Measurements from ENCODE around the gene IL22RA1.

IL22RA1 gene

DNA sequence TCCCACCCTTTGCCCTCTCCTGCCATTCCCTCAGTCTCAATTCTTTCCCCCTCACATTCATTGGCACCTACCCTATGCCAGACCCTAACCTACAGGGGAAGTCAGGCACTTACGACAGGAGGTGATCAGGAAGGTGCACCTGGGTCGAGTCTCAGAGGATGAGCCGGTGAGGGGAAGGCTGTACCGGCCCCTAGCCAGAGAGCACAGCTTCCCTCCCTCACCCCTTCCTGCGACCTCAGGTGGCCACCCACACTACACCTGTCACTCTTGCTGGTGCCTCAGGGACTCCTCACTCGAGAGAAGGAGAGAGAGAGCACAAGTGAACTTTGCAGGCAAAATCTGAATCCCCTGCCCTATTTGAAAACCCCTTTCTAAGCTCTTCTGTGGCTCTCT is 29.3 kb downstream of the IL22RA1 start:
- no peak for TF ChIP-seq CTCF (IDR thresholded peaks at IDR 0.05; ENCODE audit: low read depth, low read length)
- H3K4me3 ChIP-seq (ENCODE audit: low read depth, low read length): no peak overlapping the region

DNA sequence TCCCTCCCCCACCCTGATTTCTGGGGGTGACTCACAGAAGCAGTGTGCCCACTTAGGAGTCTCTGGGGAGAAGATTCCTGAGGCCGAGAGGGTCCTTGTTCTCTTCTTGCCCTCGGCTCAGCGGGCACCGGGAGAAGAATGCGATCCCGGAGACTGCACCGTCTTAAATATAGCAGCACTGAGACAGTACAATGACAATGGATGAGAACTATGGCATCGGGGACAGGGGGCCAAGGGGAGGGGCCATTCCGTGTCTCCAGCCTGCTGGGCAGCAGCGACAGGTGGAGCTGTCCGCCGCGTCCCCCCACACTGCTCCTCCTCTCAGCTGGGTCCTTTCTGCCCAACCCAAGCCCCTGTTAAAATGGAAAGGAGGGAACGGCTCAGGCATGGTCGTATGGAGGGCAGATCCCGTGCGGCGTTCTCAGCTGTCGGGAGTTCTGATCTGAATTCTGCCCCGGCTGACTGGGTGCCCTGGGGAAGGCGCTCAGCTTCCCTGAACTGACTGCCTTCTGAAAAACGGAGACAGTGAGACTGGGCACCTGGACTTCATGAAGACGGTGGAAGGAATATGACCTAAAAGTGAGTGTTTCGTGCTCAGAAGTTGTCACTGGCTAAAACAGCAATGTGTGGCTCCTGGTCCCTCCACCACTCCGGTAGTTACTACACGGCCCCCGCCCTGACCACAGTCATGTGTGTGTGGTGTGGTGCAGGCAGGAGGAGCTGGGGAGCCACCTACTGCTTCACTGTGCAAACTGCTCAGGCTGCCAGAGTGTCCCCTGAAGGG is 30.8 kb downstream of the IL22RA1 start, which contains the start of gene MYOM3:
MYOM3 (minus strand) TSS at position 140 of the 784 bp plus-strand sequence. CDS start 3,499 bp downstream, outside the sequence.
- H3K4me3 ChIP-seq (ENCODE audit: low read depth, low read length): no peak within 1 kb of the TSS

DNA sequence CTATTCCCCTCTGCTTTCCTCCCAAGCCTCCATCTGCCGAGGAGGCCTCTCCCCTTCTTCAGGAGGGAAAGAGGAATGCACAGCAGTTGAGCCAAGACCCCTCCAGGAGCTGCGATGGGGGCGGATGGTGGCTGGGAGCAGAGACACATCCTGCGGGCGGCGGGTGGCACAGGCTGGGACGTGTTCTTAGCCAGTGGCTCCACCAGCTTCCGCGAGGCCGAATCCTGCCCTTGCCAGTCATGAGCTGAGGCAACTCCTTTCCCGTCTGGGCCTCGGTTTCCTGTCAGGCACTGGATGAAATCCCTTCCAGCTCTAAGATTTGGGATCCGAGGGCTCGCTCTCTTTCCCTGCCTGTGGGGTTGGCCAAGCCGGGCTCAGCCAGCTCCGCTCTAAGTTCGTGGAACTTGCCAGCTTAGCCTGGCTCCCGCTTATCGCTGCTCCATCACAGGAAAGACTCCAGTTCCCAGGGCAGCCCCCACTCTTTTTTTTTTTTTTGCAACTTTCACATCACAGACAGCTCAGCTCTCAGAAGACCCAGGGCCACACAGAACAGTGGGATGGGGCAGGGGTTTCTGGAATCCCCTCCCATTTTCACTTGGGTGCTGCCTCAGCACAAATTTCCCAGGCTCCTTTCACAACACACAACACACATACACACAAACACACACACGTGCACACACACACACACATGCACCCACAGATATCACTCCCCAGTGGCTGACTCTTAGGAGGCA is 31.5 kb downstream of the IL22RA1 start:
- H3K4me3 ChIP-seq (ENCODE audit: low read depth, low read length): no peak overlapping the region
- no peak for TF ChIP-seq CTCF (IDR thresholded peaks at IDR 0.05; ENCODE audit: low read depth, low read length)

More for the DNA sequence above, 30.8 kb downstream of the IL22RA1 start, which contains the start of gene MYOM3:
- peak; percentile 58 for TF ChIP-seq CTCF (IDR thresholded peaks at IDR 0.05; ENCODE audit: low read depth, low read length)

GRCh38 chr1:24110642-24111261 is 32.2 kb downstream of the IL22RA1 start:
- no peak overlapping the region for H3K4me3 ChIP-seq (ENCODE audit: low read depth, low read length)
- TF ChIP-seq CTCF (IDR thresholded peaks at IDR 0.05; ENCODE audit: low read depth, low read length): no peak

DNA sequence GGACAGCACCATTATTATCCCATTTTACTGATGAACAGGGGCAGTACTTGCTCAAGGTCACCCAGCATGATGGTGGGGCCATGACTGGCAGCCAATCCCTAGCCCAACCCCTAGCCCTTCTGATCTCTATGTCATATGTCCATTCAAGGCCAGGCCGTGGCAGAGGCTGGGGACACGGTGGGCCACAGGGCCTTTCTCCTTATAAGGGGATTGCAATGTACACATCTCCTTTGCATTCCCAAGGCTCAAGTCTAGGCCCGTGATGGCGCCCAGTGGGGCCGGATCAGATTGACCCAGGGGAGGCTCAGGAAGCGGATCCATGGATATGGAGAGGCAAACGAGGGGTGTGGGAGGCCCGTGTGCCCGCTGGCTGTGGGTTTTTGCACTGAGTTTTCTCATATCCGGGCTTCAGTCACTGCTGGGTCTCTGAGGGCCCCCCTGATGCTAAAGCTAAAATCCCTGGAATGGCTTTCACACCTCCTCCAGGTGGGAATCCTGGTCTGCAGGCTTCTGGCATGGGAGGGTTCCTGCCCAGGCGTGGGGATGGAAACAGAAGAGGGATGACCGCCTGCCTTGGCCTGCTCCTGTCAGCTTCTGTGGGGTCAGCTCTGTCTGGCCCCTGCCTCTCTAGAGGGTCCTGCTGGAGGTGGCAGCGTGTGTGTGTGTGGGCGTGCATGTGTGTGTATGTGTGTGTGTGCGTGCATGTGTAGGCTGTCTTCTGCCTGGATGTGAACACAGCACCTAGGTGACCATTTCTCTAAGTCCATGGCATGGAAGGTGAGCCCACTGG is 33.1 kb downstream of the IL22RA1 start:
- H3K4me3 ChIP-seq (ENCODE audit: low read depth, low read length): no peak overlapping the region
- TF ChIP-seq CTCF (IDR thresholded peaks at IDR 0.05; ENCODE audit: low read depth, low read length): no peak

DNA sequence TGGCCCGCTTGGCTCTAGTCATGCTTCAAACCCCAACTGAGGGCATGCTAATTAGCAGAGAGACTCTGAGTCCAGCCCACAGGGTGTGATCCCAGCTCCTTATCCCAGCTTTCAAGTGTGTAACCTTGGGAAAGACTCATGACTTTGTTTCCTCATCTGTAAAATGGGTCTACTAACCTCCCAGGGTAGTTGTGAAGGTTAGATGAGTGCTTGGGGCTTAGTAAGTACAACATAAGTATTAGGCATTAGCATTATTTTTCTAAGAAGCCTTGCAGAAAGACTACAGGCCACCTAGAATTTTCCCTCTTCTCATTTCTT is 33.8 kb downstream of the IL22RA1 start:
- H3K4me3 ChIP-seq (ENCODE audit: low read depth, low read length): no peak overlapping the region
- no peak for TF ChIP-seq CTCF (IDR thresholded peaks at IDR 0.05; ENCODE audit: low read depth, low read length)
